NT2/D1 (cell line): ENCODE results near the gene SERAC1.
"Not testable (repeated sequence)": the region's sequence is repeated elsewhere in the genome, so short reads cannot be mapped to it uniquely, and the experiment has no call there.

Source experiments
- DNase-seq: peaks from one replicate; pipeline ENCODE4 v3.0.0-alpha.2; 2011; ENCODE audit warnings: low read depth, low spot score
- H3K27me3 ChIP-seq: 2 replicates; pipeline ENCODE4 v1.6.0; 2011; ENCODE audit warnings: mild to moderate bottlenecking; ENCODE audit not compliant: insufficient read length, insufficient read depth
- H3K36me3 ChIP-seq: 2 replicates; pipeline ENCODE4 v1.6.1; 2011; ENCODE audit warnings: mild to moderate bottlenecking, low read length, mixed read lengths; ENCODE audit not compliant: insufficient read depth, insufficient read length
- H3K4me1 ChIP-seq: 2 replicates; pipeline ENCODE4 v1.5.1; 2011; ENCODE audit not compliant: insufficient read depth, insufficient read length
- H3K4me3 ChIP-seq: 2 replicates; pipeline ENCODE4 v1.5.1; 2011; ENCODE audit warnings: low read depth; ENCODE audit not compliant: insufficient read length
- H3K9ac ChIP-seq: 2 replicates; pipeline ENCODE4 v1.6.0; 2011; ENCODE audit warnings: low read depth; ENCODE audit not compliant: insufficient read length
- H3K9me3 ChIP-seq: 2 replicates; pipeline ENCODE4 v1.5.1; 2011; ENCODE audit warnings: mild to moderate bottlenecking, low read length; ENCODE audit not compliant: insufficient read depth
- SUZ12 ChIP-seq: IDR thresholded peaks from 2 replicates; pipeline ENCODE4 v1.6.1; 2011; ENCODE audit not compliant: insufficient read length, insufficient read depth; ENCODE audit errors: extremely low read depth
- YY1 ChIP-seq: IDR thresholded peaks from 2 replicates; pipeline ENCODE4 v1.6.1; 2011; ENCODE audit not compliant: insufficient read length, insufficient read depth
- ZNF274 ChIP-seq: IDR thresholded peaks from 2 replicates; pipeline ENCODE4 v1.6.1; 2011; ENCODE audit warnings: mild to moderate bottlenecking, low read depth, low read length

The SERAC1 gene

GRCh38 chr6:158168040-158168289 is at the start of gene SERAC1:
Gene SERAC1, minus strand, starts transcription at chr6:158168262. Its CDS starts 9,899 bp downstream, at chr6:158158363.
- H3K9me3 ChIP-seq = no peaks in the 10 kb centered on the region
- TF ChIP-seq SUZ12 (no peak), YY1 (no peak), ZNF274 (no peak)

GRCh38 chr6:158213925-158214674 is 46.0 kb upstream of the SERAC1 start:
- Histone ChIP-seq H3K9ac (no peak overlapping the region), H3K36me3 (no peaks in the 10 kb centered on the region), H3K9me3 (peaks cover 4% of the 10 kb centered on the region; the same call in 1 of the 2 replicates), H3K4me1 (no peaks in the 10 kb centered on the region), H3K27me3 (no peaks in the 10 kb centered on the region), H3K4me3 (no peak overlapping the region)
- TF ChIP-seq YY1 (no peak), ZNF274 (no peak), SUZ12 (no peak)
- peak; percentile 62 for DNase-seq

More at GRCh38 chr6:158168040-158168289, at the start of gene SERAC1:
- peak within 1 kb of the TSS; percentile 91 for H3K9ac ChIP-seq
- H3K4me1 ChIP-seq = no peaks in the 10 kb centered on the region
- peaks cover 22% of the 10 kb centered on the region for H3K27me3 ChIP-seq
- no peak for DNase-seq
- peaks cover 17% of the 10 kb centered on the region for H3K36me3 ChIP-seq
- peak within 1 kb of the TSS; percentile 82 for H3K4me3 ChIP-seq

GRCh38 chr6:158211273-158212055 is 43.4 kb upstream of the SERAC1 start:
- Histone ChIP-seq H3K9ac (no peak overlapping the region), H3K36me3 (no peaks in the 10 kb centered on the region), H3K4me3 (no peak overlapping the region), H3K9me3 (no peaks in the 10 kb centered on the region), H3K4me1 (no peaks in the 10 kb centered on the region), H3K27me3 (no peaks in the 10 kb centered on the region)
- TF ChIP-seq ZNF274 (no peak), SUZ12 (no peak), YY1 (no peak)
- no peak for DNase-seq

- H3K27me3 ChIP-seq, H3K36me3 ChIP-seq, H3K9me3 ChIP-seq, H3K4me3 ChIP-seq, H3K4me1 ChIP-seq, H3K9ac ChIP-seq, DNase-seq: not testable (repeated sequence)
These were observed 41.7 kb upstream of the SERAC1 start for GRCh38 chr6:158209582-158210333.

GRCh38 chr6:158208226-158209030 is 40.4 kb upstream of the SERAC1 start:
- H3K27me3 ChIP-seq, H3K9me3 ChIP-seq, H3K4me3 ChIP-seq, H3K9ac ChIP-seq, DNase-seq, H3K36me3 ChIP-seq, H3K4me1 ChIP-seq: not testable (repeated sequence)

GRCh38 chr6:158207422-158207788 is 39.3 kb upstream of the SERAC1 start:
- no peak for DNase-seq
- Histone ChIP-seq H3K9ac (no peak overlapping the region), H3K4me1 (no peaks in the 10 kb centered on the region), H3K36me3 (no peaks in the 10 kb centered on the region), H3K9me3 (no peaks in the 10 kb centered on the region), H3K27me3 (no peaks in the 10 kb centered on the region), H3K4me3 (no peak overlapping the region)
- TF ChIP-seq YY1 = no peak
- TF ChIP-seq ZNF274 = no peak
- no peak for TF ChIP-seq SUZ12
